GM19099 (cell line): Measurements from ENCODE around the gene HPD.

ENCODE experiments used
- POLR2A ChIP-seq: IDR thresholded peaks from 3 replicates; pipeline ENCODE4 v1.6.1; 2011; ENCODE audit warnings: low read depth; ENCODE audit not compliant: insufficient read length; ENCODE audit errors: extremely low read depth

The HPD gene

DNA sequence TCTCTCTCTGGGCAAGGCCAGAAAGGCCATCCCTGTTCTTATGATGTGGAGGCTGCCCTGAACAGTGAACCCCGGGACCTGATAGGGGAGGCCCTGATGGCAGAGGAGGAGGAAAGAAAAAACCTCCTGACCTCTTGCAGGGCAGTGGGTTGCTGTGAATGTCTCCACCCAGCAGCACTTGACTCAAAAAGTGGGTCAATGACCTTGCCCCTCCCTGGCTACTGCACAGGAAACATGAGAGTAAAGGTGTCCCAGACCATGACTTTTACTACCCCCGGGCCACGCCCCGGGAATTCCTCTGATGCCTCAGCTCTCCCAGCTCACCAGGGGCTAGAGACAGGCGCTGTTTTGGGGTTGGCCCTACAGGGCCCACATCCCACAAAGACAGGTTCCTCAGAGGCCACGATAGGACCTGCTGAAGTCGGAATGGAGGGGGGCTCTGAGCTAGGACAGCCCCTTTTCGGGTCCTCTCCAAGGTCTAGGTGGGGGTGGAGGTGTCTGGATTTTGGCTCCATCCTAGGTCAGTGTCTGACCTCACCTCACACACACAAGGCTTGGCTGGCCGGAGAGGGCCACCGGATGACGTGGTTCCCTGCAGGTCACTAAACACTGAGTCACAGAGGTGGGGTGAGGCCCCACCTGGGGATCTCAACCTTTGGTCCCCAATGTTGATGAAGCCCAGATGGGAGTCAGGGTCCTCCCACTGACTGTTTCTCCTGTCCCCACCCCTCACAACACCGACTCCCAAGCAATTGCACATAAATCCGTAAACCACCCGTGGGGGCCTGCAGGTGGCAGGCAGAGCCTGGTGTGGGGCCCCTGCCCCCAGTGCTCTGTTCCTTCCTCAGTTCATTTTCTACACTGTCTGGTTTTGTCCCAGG is 66.7 kb downstream of the HPD start:
- TF ChIP-seq POLR2A = peak; percentile 36

DNA sequence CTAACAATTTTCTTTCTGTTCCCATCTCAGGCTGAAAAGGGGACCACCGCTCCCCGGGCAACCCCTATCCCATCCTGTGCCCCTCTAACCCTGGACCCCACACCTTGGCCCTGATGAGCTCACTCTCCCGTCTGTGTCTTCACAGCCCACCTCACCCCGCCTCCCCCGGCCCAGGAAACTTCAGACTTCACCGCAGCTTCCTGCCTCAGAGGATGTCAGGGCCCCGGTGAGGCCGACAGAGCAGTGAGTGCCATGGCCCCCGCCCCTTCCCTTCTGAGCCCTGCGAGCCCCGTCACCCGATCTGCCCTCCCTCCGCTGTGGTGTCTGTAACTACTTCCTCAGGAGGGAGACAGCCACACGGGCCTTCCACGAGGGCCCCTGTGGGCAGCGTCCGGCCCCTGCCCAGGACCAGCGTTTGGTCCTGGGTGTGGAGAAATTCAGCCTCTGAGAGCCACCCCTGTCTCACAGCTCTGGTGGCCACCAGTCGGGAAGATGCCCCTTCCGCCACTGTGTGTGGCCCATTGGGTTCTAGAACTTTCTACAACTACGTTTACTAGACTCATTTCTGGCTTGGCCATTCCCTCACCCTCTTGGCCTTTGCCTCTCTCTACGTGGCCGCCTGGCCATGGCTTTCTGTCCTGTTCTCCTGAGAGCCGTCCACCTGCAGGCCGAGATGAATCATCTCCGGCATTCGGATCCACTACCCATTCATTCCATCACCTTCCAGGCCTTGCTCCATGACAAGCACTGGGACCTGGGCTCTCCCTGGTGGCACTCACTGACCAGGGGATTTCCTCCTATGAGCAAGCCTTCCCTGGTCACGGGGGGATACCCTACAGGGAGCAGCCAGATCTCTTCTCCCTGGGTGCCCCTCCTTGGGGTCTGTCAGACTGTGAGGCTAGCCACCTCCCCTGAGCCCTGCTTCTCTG is 68.6 kb downstream of the HPD start:
- TF ChIP-seq POLR2A = peak; percentile 73
